GM12891 (cell line): ENCODE data around the gene CDH13.

Experiments used
- PAX5 ChIP-seq: IDR thresholded peaks from 2 replicates; pipeline ENCODE4 v1.6.1; 2011; ENCODE audit warnings: low read length, moderate library complexity, mild to moderate bottlenecking; ENCODE audit not compliant: insufficient read depth, severe bottlenecking
- POLR2A ChIP-seq: IDR thresholded peaks from 2 replicates; pipeline ENCODE4 v1.6.1; 2011; ENCODE audit warnings: low read depth, low read length, control low read depth

GRCh38 chr16:83095941-83096692 is 469.3 kb downstream of the CDH13 start:
- TF ChIP-seq POLR2A, result no peak
- no peak for TF ChIP-seq PAX5
